OCI-LY1 (cell line): ENCODE data around the gene LARP4B.

Source experiments
- CTCF ChIP-seq: fragments of 200-600 bp; sonication (generic), shearing (Covaris generic); IDR thresholded peaks from 2 replicates; pipeline ENCODE4 v1.5.1; 2017; ENCODE audit warnings: mild to moderate bottlenecking, antibody characterized with exemption, low read length, moderate library complexity, mixed read lengths
- EZH2 ChIP-seq: fragments of 200-600 bp; sonication (generic), shearing (Covaris generic); IDR thresholded peaks from 2 replicates; pipeline ENCODE4 v1.8.0; 2017; ENCODE audit warnings: borderline replicate concordance, mixed run types, mild to moderate bottlenecking, antibody characterized with exemption, low read length, moderate library complexity, mixed read lengths

GRCh38 chr10:847868-848267, 83.6 kb downstream of the LARP4B start:
- no peak; the same call in 1 of the 2 replicates for TF ChIP-seq CTCF
- no peak for TF ChIP-seq EZH2
